Measurements from ENCODE around the gene PRDX4. TPM values are rescaled to one million over a fixed set of nuclear protein-coding genes. Genes with fewer than 3 reads are reported as not detected.
A peak's percentile ranks its signal among the peaks of the same experiment; 100 is the strongest.

Gene PRDX4
- total RNA-seq, 1 experiment from 2014 or later: 142 TPM

DNA sequence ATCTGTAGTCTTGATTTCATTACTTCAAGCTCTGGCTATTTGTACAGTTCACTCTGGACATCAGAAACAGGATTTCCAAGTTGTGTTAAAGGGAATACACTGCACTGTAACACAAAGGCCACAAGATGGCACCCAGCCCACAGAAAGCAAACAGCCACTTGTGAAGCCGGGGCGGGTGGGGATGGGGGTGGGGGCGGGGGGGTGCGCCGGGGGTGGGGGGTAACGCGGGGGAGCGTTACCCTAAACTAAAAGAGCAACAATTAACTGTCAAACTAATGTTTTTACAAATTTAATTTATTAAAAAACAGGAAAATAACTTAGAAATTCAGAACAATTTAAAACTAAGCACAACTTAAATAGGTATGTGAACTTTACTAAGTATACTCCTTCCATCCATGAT, 27.3 kb downstream of the PRDX4 start (continued):
- no peak for TF ChIP-seq RELA (CRISPR knock-in tag; IDR thresholded peaks at IDR 0.05; ENCODE audit: borderline replicate concordance)
- TF ChIP-seq, protein P1, sequence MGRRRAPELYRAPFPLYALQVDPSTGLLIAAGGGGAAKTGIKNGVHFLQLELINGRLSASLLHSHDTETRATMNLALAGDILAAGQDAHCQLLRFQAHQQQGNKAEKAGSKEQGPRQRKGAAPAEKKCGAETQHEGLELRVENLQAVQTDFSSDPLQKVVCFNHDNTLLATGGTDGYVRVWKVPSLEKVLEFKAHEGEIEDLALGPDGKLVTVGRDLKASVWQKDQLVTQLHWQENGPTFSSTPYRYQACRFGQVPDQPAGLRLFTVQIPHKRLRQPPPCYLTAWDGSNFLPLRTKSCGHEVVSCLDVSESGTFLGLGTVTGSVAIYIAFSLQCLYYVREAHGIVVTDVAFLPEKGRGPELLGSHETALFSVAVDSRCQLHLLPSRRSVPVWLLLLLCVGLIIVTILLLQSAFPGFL (CRISPR knock-in tag; IDR thresholded peaks at IDR 0.05; ENCODE audit: borderline replicate concordance): no peak
- TF ChIP-seq ZNF138 (CRISPR knock-in tag; conservative IDR thresholded peaks at IDR 0.05): no peak
- TF ChIP-seq, protein P2, sequence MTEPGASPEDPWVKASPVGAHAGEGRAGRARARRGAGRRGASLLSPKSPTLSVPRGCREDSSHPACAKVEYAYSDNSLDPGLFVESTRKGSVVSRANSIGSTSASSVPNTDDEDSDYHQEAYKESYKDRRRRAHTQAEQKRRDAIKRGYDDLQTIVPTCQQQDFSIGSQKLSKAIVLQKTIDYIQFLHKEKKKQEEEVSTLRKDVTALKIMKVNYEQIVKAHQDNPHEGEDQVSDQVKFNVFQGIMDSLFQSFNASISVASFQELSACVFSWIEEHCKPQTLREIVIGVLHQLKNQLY (CRISPR knock-in tag; IDR thresholded peaks at IDR 0.05): no peak
- no peak for TF ChIP-seq GABPB1 (CRISPR knock-in tag; IDR thresholded peaks at IDR 0.05)

DNA sequence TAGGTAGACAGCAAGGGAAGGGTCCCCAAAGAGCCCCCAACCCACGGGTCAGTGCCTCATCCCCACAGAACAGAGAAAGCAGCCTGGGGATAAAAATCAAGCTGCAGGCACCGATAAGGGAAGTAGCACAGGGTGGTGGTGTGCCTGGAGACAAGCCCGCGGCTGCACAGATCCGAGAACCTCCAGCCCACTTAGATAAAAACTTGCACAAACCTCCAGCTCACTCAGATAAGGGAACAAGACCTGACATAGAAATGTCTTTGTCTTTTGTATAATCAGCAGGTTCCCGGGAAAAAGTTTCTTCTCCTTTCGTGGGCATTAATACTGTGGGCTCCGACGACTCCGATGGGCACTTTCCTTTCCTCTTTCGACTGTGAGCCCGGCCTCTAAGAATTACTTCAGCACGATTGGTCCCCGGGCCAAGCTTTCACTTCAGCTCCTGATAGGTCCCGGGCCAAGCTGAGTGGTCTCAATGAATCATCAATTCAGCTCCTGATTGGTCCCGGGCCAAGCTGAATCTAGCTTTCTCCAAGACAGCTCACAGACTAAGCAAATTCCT, 32.4 kb downstream of the PRDX4 start:
- TF ChIP-seq ZNF423 (CRISPR knock-in tag; IDR thresholded peaks at IDR 0.05): no peak
- no peak for TF ChIP-seq NR3C1 (CRISPR knock-in tag; conservative IDR thresholded peaks at IDR 0.05; ENCODE audit: low read depth)
- no peak for TF ChIP-seq IRF2 (CRISPR knock-in tag; IDR thresholded peaks at IDR 0.05; ENCODE audit: borderline replicate concordance, low read depth)
- no peak for TF ChIP-seq EMX1 (CRISPR knock-in tag; IDR thresholded peaks at IDR 0.05)
- TF ChIP-seq ZNF317 (CRISPR knock-in tag; IDR thresholded peaks at IDR 0.05; ENCODE audit: borderline replicate concordance, low read depth): no peak
- no peak for TF ChIP-seq FOXJ3 (CRISPR knock-in tag; IDR thresholded peaks at IDR 0.05; ENCODE audit: borderline replicate concordance)
- TF ChIP-seq, protein P3, sequence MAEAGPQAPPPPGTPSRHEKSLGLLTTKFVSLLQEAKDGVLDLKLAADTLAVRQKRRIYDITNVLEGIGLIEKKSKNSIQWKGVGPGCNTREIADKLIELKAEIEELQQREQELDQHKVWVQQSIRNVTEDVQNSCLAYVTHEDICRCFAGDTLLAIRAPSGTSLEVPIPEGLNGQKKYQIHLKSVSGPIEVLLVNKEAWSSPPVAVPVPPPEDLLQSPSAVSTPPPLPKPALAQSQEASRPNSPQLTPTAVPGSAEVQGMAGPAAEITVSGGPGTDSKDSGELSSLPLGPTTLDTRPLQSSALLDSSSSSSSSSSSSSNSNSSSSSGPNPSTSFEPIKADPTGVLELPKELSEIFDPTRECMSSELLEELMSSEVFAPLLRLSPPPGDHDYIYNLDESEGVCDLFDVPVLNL (CRISPR knock-in tag; IDR thresholded peaks at IDR 0.05; ENCODE audit: borderline replicate concordance, low read depth): no peak
- TF ChIP-seq FOXP1 (CRISPR knock-in tag; IDR thresholded peaks at IDR 0.05; ENCODE audit: borderline replicate concordance): no peak
- TF ChIP-seq, protein P4, sequence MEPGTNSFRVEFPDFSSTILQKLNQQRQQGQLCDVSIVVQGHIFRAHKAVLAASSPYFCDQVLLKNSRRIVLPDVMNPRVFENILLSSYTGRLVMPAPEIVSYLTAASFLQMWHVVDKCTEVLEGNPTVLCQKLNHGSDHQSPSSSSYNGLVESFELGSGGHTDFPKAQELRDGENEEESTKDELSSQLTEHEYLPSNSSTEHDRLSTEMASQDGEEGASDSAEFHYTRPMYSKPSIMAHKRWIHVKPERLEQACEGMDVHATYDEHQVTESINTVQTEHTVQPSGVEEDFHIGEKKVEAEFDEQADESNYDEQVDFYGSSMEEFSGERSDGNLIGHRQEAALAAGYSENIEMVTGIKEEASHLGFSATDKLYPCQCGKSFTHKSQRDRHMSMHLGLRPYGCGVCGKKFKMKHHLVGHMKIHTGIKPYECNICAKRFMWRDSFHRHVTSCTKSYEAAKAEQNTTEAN (CRISPR knock-in tag; IDR thresholded peaks at IDR 0.05): no peak
- Mint-ChIP-seq H3K36me3 (peaks cover 18% of the 10 kb centered on the region), H3K27me3 (ENCODE audit: low read depth) (no peaks in the 10 kb centered on the region), H3K9me3 (no peaks in the 10 kb centered on the region), H3K27ac (no peak overlapping the region), H3K4me1 (no peaks in the 10 kb centered on the region), H3K4me3 (peak overlapping the region; percentile 8; the same call in 1 of the 2 replicates)
- ChIA-PET POLR2A (no interaction called here), CTCF (interaction anchor here (0.6 to 1.7 kb wide), 2 partner anchors 202 to 354 kb away, joined by 3 to 16 read pairs; no protein-coding TSS in a partner anchor)
- peak; percentile 37 for DNase-seq (ENCODE audit: low spot score)
- ATAC-seq: peak; percentile 96

DNA sequence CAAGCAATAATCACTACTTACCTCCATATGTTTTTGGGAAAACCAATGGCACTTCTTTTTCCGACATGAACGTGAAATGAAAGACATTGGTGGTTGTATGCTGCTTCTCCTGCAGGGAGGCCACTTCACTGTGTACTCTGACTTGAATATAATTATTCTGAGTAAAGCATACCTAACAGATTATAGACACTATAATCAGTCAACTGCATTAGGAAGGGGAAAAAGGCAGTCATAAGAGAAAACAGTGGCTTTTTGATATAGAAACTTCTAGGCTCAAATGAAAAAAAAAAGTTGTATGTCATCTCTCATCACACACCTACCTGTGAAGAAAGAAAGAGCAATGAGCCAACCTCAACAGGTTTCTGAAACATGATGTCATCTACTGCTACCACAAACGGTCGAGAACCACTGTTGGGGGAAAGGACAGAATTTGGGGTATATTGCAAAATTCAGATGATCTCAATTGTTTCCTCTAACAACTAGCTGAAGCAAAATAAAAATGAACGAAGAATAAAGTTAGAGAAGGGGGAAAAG, 37.4 kb downstream of the PRDX4 start:
- Mint-ChIP-seq H3K4me1 (no peaks in the 10 kb centered on the region), H3K27me3 (ENCODE audit: low read depth) (no peaks in the 10 kb centered on the region)
- POLR2A ChIA-PET: no interaction called here

More for the DNA sequence above, 37.4 kb downstream of the PRDX4 start:
- CTCF ChIA-PET: interaction anchor here (0.7 kb wide), 1 partner anchor 202 kb away, joined by 7 read pairs; no protein-coding TSS in a partner anchor
- Mint-ChIP-seq H3K4me3 (no peak overlapping the region), H3K36me3 (peaks cover 32% of the 10 kb centered on the region), H3K27ac (no peak overlapping the region), H3K9me3 (no peaks in the 10 kb centered on the region)
- TF ChIP-seq, protein P2 (CRISPR knock-in tag; IDR thresholded peaks at IDR 0.05): no peak
- TF ChIP-seq, protein P5, sequence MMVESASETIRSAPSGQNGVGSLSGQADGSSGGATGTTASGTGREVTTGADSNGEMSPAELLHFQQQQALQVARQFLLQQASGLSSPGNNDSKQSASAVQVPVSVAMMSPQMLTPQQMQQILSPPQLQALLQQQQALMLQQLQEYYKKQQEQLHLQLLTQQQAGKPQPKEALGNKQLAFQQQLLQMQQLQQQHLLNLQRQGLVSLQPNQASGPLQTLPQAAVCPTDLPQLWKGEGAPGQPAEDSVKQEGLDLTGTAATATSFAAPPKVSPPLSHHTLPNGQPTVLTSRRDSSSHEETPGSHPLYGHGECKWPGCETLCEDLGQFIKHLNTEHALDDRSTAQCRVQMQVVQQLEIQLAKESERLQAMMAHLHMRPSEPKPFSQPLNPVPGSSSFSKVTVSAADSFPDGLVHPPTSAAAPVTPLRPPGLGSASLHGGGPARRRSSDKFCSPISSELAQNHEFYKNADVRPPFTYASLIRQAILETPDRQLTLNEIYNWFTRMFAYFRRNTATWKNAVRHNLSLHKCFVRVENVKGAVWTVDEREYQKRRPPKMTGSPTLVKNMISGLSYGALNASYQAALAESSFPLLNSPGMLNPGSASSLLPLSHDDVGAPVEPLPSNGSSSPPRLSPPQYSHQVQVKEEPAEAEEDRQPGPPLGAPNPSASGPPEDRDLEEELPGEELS (CRISPR knock-in tag; IDR thresholded peaks at IDR 0.05): no peak
- TF ChIP-seq TEAD4 (CRISPR knock-in tag; IDR thresholded peaks at IDR 0.05): no peak
- TF ChIP-seq ZNF317 (CRISPR knock-in tag; IDR thresholded peaks at IDR 0.05; ENCODE audit: borderline replicate concordance, low read depth): no peak
- no peak for TF ChIP-seq GTF2I (CRISPR knock-in tag; conservative IDR thresholded peaks at IDR 0.05)
- TF ChIP-seq, protein P6, sequence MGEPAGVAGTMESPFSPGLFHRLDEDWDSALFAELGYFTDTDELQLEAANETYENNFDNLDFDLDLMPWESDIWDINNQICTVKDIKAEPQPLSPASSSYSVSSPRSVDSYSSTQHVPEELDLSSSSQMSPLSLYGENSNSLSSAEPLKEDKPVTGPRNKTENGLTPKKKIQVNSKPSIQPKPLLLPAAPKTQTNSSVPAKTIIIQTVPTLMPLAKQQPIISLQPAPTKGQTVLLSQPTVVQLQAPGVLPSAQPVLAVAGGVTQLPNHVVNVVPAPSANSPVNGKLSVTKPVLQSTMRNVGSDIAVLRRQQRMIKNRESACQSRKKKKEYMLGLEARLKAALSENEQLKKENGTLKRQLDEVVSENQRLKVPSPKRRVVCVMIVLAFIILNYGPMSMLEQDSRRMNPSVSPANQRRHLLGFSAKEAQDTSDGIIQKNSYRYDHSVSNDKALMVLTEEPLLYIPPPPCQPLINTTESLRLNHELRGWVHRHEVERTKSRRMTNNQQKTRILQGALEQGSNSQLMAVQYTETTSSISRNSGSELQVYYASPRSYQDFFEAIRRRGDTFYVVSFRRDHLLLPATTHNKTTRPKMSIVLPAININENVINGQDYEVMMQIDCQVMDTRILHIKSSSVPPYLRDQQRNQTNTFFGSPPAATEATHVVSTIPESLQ (CRISPR knock-in tag; IDR thresholded peaks at IDR 0.05): no peak
- ATAC-seq (no peak), DNase-seq (ENCODE audit: low spot score) (no peak)

Measured in WTC11 (cell line).